NB4 (cell line): ENCODE data around the gene HKDC1.

Experiments used
- DNase-seq: peaks from one replicate; pipeline ENCODE4 v3.0.0; 2010; ENCODE audit warnings: low read depth
- H3K4me3 ChIP-seq: one replicate; pipeline ENCODE4 v1.5.1; 2011; ENCODE audit warnings: mild to moderate bottlenecking, low read depth, low read length, moderate library complexity
- MAX ChIP-seq: IDR thresholded peaks from 2 replicates; pipeline ENCODE4 v1.6.1; 2011; ENCODE audit warnings: low read depth, low read length
- MYC ChIP-seq: IDR thresholded peaks from 2 replicates; pipeline ENCODE4 v1.6.1; 2011; ENCODE audit warnings: low read depth, low read length
- POLR2A ChIP-seq: IDR thresholded peaks from 2 replicates; pipeline ENCODE4 v1.6.1; 2011; ENCODE audit warnings: mild to moderate bottlenecking; ENCODE audit not compliant: insufficient read length; ENCODE audit errors: extremely low read depth
- TF ChIP-seq, protein P1 (sequence below): IDR thresholded peaks from one replicate; pipeline ENCODE4 v1.5.1; 2012; ENCODE audit warnings: low read depth, low read length

Gene HKDC1

DNA sequence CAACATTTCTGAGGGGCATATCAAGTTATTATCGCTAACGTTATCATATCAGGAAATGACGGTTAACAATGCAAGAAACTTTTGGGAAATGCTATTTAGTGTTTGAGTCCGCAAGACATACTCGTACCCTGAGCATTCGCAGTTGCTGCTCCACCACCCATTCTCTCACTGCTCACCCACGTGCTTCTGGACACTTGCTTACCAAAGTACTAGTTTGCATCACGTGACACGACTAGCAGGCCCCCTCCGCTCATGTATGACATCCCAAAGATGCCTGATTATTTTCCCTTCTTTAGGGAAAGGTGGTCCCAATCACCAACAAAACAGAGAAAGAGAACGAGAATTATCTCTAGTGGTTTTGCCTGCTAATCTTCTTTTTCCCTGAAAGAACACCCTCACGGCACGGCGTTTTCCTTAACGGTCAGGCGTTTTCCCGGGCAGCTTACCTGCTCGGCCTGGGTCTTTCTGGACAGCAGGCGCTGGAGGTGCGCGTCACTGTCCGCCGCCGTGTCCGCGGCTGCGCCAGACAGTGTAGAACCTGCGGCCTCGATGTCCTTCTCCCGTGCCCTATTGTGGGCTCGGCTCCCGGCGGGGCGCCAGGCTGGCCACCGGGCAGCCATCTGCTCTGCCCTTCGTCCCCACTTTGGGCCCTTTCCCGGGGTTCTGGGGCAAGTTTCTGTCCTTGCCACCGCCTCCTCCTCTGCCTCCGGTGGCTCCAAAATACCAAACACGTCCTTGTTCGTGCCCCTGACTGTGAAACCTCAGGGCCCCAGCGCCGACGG lies 40.2 kb upstream of the HKDC1 start, which contains the start of gene SUPV3L1:
Gene SUPV3L1, plus strand, starts transcription at position 492 of the 782 bp plus-strand sequence. Its CDS starts 58 bp downstream, at position 550.
- DNase-seq: peak; percentile 98
- TF ChIP-seq POLR2A (peak; percentile 92), MAX (peak; percentile 100), MYC (peak; percentile 100)
- TF ChIP-seq, protein P1, sequence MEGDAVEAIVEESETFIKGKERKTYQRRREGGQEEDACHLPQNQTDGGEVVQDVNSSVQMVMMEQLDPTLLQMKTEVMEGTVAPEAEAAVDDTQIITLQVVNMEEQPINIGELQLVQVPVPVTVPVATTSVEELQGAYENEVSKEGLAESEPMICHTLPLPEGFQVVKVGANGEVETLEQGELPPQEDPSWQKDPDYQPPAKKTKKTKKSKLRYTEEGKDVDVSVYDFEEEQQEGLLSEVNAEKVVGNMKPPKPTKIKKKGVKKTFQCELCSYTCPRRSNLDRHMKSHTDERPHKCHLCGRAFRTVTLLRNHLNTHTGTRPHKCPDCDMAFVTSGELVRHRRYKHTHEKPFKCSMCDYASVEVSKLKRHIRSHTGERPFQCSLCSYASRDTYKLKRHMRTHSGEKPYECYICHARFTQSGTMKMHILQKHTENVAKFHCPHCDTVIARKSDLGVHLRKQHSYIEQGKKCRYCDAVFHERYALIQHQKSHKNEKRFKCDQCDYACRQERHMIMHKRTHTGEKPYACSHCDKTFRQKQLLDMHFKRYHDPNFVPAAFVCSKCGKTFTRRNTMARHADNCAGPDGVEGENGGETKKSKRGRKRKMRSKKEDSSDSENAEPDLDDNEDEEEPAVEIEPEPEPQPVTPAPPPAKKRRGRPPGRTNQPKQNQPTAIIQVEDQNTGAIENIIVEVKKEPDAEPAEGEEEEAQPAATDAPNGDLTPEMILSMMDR: no peak
- H3K4me3 ChIP-seq: peak within 1 kb of the TSS; percentile 73

DNA sequence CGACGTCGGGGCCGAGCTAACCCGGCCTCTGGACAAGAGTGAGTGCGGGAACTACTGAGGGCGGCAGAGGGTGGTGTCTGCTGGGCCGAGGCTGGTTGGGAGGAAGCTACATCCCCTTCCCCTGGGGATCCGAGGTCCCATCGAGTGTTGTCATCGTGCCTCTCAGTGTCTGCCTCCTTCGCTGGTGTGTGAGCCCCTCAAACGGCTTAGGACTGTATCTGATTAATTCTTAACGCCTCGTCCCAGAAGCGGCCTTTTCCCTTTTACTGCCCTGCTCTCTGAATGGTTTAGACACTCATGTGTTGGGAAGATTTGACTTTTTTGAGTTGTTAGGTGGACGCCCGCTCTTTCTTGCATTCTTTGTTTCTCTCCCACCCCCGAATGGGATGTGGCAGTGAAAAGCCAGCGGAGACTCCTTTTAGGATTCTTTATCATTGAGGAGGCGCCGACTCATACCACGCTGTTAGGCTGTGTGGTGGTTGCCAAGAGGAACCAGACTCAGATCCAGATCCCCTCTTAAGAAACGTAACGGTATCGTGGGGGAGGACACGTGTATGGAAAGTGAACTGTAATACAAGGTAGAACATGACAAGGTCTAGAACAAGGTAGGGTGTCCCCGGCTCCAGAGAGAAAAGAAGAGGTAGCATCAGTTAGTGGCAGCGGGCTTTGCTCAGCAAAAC lies 39.5 kb upstream of the HKDC1 start:
- peak; percentile 78 for DNase-seq
- TF ChIP-seq MYC (0 out of 2 replicates have a peak, but pooled peaks have one; percentile 47), MAX (0 out of 2 replicates have a peak, but pooled peaks have one; percentile 18)
- TF ChIP-seq, protein P1: no peak
- peak overlapping the region; percentile 73 for H3K4me3 ChIP-seq

DNA sequence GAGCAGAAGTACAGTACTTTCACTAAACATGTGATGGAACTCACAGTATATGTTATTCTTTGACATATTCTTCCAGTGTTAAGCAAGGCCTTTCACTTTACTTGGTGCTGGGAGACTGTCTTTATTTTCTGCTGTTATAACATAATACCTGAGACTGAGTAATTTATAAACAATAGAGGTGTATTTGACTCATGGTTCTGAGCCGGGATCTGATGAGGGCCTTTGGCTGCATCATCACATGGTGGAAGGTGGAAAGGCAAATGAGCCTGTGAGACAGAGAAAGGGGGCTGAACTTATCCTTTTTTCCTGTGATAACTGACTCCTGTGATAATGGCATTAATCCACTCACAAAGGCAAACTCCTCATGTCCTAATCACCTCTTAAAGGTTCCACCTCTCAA lies 38.7 kb upstream of the HKDC1 start:
- no peak for DNase-seq
- peak overlapping the region; percentile 73 for H3K4me3 ChIP-seq
- TF ChIP-seq MYC (no peak), MAX (no peak), POLR2A (no peak)
- TF ChIP-seq, protein P1: no peak

GRCh38 chr10:69182005-69182404 lies 38.1 kb upstream of the HKDC1 start:
- peak overlapping the region; percentile 73 for H3K4me3 ChIP-seq
- TF ChIP-seq MAX: no peak
- no peak for TF ChIP-seq MYC
- TF ChIP-seq, protein P1: no peak
- no peak for DNase-seq

GRCh38 chr10:69186524-69186923 lies 33.6 kb upstream of the HKDC1 start:
- H3K4me3 ChIP-seq: no peak overlapping the region
- no peak for DNase-seq
- no peak for TF ChIP-seq POLR2A
- TF ChIP-seq, protein P1: no peak
